Breast epithelium (tissue), 4 donors: ENCODE measurements around the gene HDAC10. TPM values are rescaled to one million over a fixed set of nuclear protein-coding genes. Genes with fewer than 3 reads are reported as not detected.

Source experiments
- DNase-seq, 2 donors: peaks; one replicate each; pipeline ENCODE4 v3.0.0-alpha.2; 2019; ENCODE audit warnings: low spot score in 2 of 2
- H3K27ac ChIP-seq, 2 donors: fragments of 200-600 bp; sonication (generic) in 1 of 2; one replicate each; pipeline ENCODE4 v1.5.1; 2016 to 2019; ENCODE audit warnings: mild to moderate bottlenecking in 1 of 2
- H3K27me3 ChIP-seq, 2 donors: fragments of 200-600 bp; sonication (generic) in 1 of 2; one replicate each; pipeline versions ENCODE4 v1.5.1 to v1.6.0; 2017 to 2019; ENCODE audit warnings: control low read depth in 1 of 2, mild to moderate bottlenecking in 1 of 2
- H3K36me3 ChIP-seq: fragments of 200-600 bp; one replicate; pipeline ENCODE4 v1.5.1; 2019
- H3K4me1 ChIP-seq, 2 donors: fragments of 200-600 bp; sonication (generic); one replicate each; pipeline ENCODE4 v1.5.1; 2016 to 2019; ENCODE audit warnings: control low read depth in 1 of 2
- H3K4me3 ChIP-seq, 3 donors: fragments of 200-600 bp; sonication (generic); 1 replicate in 2 of 3; 2 replicates in 1 of 3; pipeline ENCODE4 v1.5.1; 2016 to 2019; ENCODE audit warnings: mild to moderate bottlenecking in 3 of 3, moderate library complexity in 2 of 3
- H3K9me3 ChIP-seq, 2 donors: fragments of 200-600 bp; sonication (generic) in 1 of 2; one replicate each; pipeline ENCODE4 v1.5.1; 2016 to 2019; ENCODE audit warnings: control low read depth in 1 of 2
- CTCF ChIP-seq, 3 donors: fragments of 450-650 bp; IDR thresholded peaks; one replicate each; pipeline ENCODE4 v1.5.1; 2016 to 2017; ENCODE audit warnings: antibody characterized with exemption in 3 of 3, mild to moderate bottlenecking in 3 of 3, moderate library complexity in 3 of 3
- POLR2A ChIP-seq: fragments of 450-650 bp; IDR thresholded peaks from one replicate; pipeline ENCODE4 v1.6.1; 2016; ENCODE audit warnings: antibody characterized with exemption, mild to moderate bottlenecking, moderate library complexity
- POLR2AphosphoS5 ChIP-seq, 3 donors: sonication (generic); formaldehyde crosslinking; IDR thresholded peaks; one replicate each; pipeline ENCODE4 v1.6.1; 2017; ENCODE audit warnings: antibody characterized with exemption in 3 of 3
- intact Hi-C: fragments of 100-400 bp; cut with DNase I; formaldehyde crosslinking; loops from one replicate; pipeline ENCODE4 v1.15.1; 2023; ENCODE audit warnings: low total_unique reads
- total RNA-seq, 3 donors: library from RNA; depleted of rRNA; stranded (reverse); fragments of >200 nt; gene quantifications; one replicate each; pipeline ENCODE4 v1.1.0, GENCODE V29; 2016

Gene HDAC10
- total RNA-seq, 3 donors from 2014 or later = 22.9 to 35.7 (median 29.4) TPM

GRCh38 chr22:50260801-50261614 is 9.9 kb upstream of the HDAC10 start:
- TF ChIP-seq POLR2A (no peak), CTCF (IDR thresholded peaks at IDR 0.05) (no peak), POLR2AphosphoS5 (IDR thresholded peaks at IDR 0.05) (no peak)
- H3K36me3 ChIP-seq = no peaks in the 10 kb centered on the region
- H3K4me3 ChIP-seq = peak overlapping the region; percentile 43 to 79 (median 50)
- no peaks in the 10 kb centered on the region for H3K4me1 ChIP-seq
- H3K9me3 ChIP-seq = no peaks in the 10 kb centered on the region
- H3K27ac ChIP-seq = peak overlapping the region in 1 of 2 donors; percentile 38
- H3K27me3 ChIP-seq = peaks cover 0 to 25% of the 10 kb centered on the region in 2 donors
- no peak for DNase-seq
- intact Hi-C loops = no loop called here

- TF ChIP-seq POLR2AphosphoS5 (IDR thresholded peaks at IDR 0.05) = no peak
- TF ChIP-seq POLR2A = no peak
- no peak for TF ChIP-seq CTCF (IDR thresholded peaks at IDR 0.05)
- H3K4me1 ChIP-seq = no peaks in the 10 kb centered on the region
- H3K9me3 ChIP-seq = no peaks in the 10 kb centered on the region
- no peak overlapping the region for H3K27ac ChIP-seq
- intact Hi-C loops = no loop called here
- no peaks in the 10 kb centered on the region for H3K36me3 ChIP-seq
- H3K4me3 ChIP-seq = peak overlapping the region; percentile 43 to 79 (median 50)
- peaks cover 0 to 25% of the 10 kb centered on the region in 2 donors for H3K27me3 ChIP-seq
- no peak for DNase-seq
Observed at GRCh38 chr22:50260434-50260800, 9.4 kb upstream of the HDAC10 start.

- H3K27ac ChIP-seq = no peak overlapping the region
- no peaks in the 10 kb centered on the region for H3K4me1 ChIP-seq
- intact Hi-C loops = loop anchor here (10.0 kb wide), 1 partner anchor 245 kb away; the partner anchor contains the start of genes LMF2 and NCAPH2
- no peaks in the 10 kb centered on the region for H3K9me3 ChIP-seq
- no peak for DNase-seq
- TF ChIP-seq POLR2A (no peak), CTCF (IDR thresholded peaks at IDR 0.05) (no peak), POLR2AphosphoS5 (IDR thresholded peaks at IDR 0.05) (no peak)
- no peaks in the 10 kb centered on the region for H3K36me3 ChIP-seq
- peaks cover 0 to 25% of the 10 kb centered on the region in 2 donors for H3K27me3 ChIP-seq
- no peak overlapping the region for H3K4me3 ChIP-seq
Observed at GRCh38 chr22:50259302-50259701, 8.2 kb upstream of the HDAC10 start.

- Histone ChIP-seq H3K4me1 (no peaks in the 10 kb centered on the region), H3K27ac (no peak overlapping the region), H3K9me3 (no peaks in the 10 kb centered on the region), H3K4me3 (no peak overlapping the region), H3K36me3 (no peaks in the 10 kb centered on the region), H3K27me3 (peaks cover 0 to 25% of the 10 kb centered on the region in 2 donors)
- intact Hi-C loops = loop anchor here (10.0 kb wide), 1 partner anchor 246 kb away; the partner anchor contains the start of genes LMF2 and NCAPH2
- no peak for DNase-seq
- TF ChIP-seq POLR2A (no peak), CTCF (IDR thresholded peaks at IDR 0.05) (no peak), POLR2AphosphoS5 (IDR thresholded peaks at IDR 0.05) (no peak)
Observed at GRCh38 chr22:50258361-50259292, 7.6 kb upstream of the HDAC10 start.
